Stimulated activated CD8-positive, alpha-beta memory T cell treated with anti-CD3 and anti-CD28 coated beads, Interleukin-12 subunit alpha, Interleukin-12 subunit beta, amount 100 ng/mL, for 24 hours (primary cell): Measurements from ENCODE around the gene GATAD2A.

Source experiments
- DNase-seq: peaks from one replicate; pipeline ENCODE4 v3.0.0-alpha.2; 2020; ENCODE audit errors: extremely low read depth

GATAD2A gene

DNA sequence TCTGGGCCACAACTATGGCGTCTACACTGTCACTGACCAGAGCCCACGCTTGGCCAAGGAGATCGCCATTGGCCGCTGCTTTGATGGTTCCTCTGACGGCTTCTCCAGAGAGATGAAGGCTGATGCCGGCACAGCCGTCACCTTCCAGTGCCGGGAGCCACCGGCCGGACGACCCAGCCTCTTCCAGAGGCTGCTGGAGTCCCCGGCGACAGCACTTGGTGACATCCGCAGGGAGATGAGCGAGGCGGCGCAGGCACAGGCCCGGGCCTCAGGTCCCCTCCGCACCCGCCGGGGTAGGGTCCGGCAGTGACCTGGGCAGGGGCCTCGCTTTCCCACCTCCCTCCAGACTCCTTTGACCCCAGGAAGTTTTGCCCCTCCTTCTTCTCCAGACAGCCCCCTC, 140.2 kb downstream of the GATAD2A start:
- DNase-seq = no peak

GRCh38 chr19:19546751-19547162, 141.3 kb downstream of the GATAD2A start:
- no peak for DNase-seq

DNA sequence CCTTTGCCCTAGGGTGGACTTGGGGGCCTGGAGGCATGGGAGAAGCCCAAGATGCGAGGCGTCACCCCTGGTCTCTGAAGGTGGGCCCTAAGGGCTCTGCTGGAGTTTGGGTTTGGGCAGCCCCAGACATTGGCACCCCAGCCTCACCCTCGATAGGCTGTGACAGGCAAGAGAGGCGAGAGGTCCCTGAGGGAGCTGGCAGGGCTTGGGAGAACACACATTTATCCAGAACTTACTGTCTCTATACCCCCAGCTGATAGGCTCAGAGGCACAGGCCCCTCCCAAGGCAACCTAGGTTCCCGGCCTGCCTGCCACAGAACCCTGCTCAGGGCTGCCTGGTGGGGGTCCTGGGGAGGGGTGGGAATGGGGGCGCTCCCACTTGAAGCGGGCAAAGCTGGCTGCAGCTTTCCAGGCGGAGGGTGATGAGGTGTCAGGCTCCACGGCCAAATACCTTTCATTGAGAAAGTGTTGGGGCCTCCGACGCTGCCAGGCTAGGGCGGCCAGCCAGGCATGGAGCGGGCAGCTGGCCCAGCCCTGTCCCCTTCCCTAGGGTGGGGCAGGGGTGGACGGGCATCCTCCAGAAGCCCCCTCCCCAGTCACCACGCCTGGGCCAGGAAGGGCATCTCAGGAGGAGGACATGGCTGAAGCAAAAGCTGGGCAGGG, 142.3 kb downstream of the GATAD2A start:
- DNase-seq = no peak

- no peak for DNase-seq
Measured at GRCh38 chr19:19548915-19549759, 143.7 kb downstream of the GATAD2A start.

GRCh38 chr19:19549804-19550464, 144.5 kb downstream of the GATAD2A start:
- DNase-seq = no peak

- no peak for DNase-seq
Measured at GRCh38 chr19:19550485-19550929, 145.0 kb downstream of the GATAD2A start.

GRCh38 chr19:19550972-19551852, 145.7 kb downstream of the GATAD2A start:
- DNase-seq = no peak

- DNase-seq = no peak
Measured at GRCh38 chr19:19551853-19552192, 146.3 kb downstream of the GATAD2A start.

DNA sequence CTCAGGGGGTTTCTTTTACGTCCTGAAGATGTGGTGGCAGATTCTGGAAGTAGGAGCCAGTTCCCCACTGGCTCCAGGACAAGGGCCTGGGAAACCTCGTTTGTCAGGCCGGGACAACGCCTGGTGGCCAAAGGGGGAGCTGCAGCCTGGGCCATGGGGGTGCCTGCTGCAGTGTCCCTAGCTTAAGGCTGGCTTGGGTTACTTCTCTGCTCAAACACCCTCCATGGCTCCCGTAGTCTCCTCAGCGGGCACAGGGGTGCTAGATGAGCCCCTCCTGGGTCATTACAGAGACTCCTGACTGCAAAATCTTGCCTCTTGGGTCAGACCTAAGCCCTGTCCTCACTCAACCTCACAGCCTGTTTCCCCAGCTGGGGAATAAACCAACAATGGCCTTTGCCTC, 147.3 kb downstream of the GATAD2A start:
- no peak for DNase-seq

GRCh38 chr19:19553670-19554069, 148.2 kb downstream of the GATAD2A start:
- DNase-seq = no peak

DNA sequence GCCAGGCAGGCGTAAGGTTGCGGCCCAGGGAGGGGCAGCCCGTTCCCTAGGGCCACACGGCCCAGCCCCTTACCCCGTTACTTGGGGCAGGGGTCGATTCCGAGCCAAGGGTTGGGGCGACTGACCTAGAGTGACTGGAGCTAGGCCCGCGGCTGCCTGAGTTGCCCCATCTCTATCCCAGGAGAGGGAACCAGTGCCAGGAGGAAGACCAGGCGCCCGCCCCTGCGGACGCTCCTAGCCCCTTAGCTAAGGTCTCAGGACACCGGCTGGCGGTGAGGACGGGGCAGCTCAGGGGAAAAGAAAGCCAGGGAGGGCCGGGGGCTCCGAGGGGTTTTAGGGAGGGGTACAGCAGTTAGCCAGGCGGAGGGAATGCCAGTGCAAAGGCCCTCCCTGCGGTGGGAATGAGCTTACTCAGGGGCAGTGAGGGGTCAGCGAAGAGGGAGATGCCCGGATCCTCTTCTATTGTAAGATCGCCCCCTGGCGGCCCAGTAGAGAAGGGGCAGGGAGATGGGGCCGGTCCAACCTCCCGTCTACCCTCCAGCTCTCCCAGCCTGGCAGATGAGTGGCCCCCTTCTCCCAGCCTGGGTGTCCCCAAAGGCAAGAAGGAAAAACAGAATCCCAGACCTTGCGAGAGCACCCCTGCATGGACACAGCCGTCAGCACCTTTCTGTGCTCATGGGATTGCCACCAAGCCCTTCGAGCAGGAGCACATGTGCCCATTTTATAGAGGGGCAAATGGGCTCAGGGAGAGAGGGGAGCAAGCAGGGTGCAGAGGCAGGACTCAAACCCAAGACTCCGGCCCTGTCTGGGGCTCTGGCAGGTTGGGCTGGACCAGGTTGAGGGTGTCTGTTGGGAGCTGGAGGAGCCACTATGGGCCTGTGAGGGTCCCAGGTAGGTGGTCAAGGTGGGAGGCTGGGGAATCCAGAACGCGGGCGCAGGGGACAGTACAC, 148.9 kb downstream of the GATAD2A start:
- DNase-seq = peak; percentile 36

GRCh38 chr19:19558055-19558454, 152.6 kb downstream of the GATAD2A start:
- no peak for DNase-seq
